ENCODE measurements around the gene LIPE. TPM values are rescaled to one million over a fixed set of nuclear protein-coding genes. Genes with fewer than 3 reads are reported as not detected.
A peak's percentile ranks its signal among the peaks of the same experiment; 100 is the strongest.

LIPE gene
- total RNA-seq, 1 experiment from 2014 or later: 17.1 TPM

DNA sequence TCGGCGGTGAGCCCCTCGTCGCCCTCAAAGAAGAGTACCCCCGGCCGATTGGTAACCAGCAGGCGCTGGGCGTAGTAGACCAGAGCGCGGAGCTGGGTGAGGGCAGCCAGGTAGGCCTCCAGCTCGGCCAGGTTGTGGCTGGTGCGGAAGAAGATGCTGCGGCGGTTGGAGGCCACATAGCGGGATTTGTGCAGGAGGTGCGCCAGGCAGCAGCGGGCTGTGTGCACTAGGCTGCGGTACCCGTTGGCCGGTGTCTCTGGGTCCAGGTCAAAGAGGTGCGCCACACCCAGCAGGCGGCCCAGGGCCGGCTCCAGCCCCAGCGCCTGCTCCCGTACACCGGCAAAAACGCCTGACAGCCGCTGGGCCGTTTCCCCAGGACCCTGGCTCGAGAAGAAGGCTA lies 16.8 kb downstream of the LIPE start:
- BruUV-seq (replicated peaks): no TSS peak
- no peak overlapping the region for H3K4me3 Mint-ChIP-seq (ENCODE audit: low read depth, unreplicated experiment)
- peaks cover 42% of the 10 kb centered on the region for H3K4me1 Mint-ChIP-seq (ENCODE audit: low read depth, unreplicated experiment)
- no peak overlapping the region for H3K27ac Mint-ChIP-seq (ENCODE audit: unreplicated experiment)
- CTCF ChIA-PET: interaction anchor here (2.6 kb wide), 1 partner anchor 14 kb away, joined by 13 read pairs; no protein-coding TSS in a partner anchor
- TF ChIP-seq, protein P1, sequence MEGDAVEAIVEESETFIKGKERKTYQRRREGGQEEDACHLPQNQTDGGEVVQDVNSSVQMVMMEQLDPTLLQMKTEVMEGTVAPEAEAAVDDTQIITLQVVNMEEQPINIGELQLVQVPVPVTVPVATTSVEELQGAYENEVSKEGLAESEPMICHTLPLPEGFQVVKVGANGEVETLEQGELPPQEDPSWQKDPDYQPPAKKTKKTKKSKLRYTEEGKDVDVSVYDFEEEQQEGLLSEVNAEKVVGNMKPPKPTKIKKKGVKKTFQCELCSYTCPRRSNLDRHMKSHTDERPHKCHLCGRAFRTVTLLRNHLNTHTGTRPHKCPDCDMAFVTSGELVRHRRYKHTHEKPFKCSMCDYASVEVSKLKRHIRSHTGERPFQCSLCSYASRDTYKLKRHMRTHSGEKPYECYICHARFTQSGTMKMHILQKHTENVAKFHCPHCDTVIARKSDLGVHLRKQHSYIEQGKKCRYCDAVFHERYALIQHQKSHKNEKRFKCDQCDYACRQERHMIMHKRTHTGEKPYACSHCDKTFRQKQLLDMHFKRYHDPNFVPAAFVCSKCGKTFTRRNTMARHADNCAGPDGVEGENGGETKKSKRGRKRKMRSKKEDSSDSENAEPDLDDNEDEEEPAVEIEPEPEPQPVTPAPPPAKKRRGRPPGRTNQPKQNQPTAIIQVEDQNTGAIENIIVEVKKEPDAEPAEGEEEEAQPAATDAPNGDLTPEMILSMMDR (IDR thresholded peaks at IDR 0.05; ENCODE audit: unreplicated experiment): no peak
- no peaks in the 10 kb centered on the region for H3K27me3 Mint-ChIP-seq (ENCODE audit: unreplicated experiment)
- DNase-seq: no peak
- intact Hi-C loops (cut with micrococcal nuclease; ENCODE audit: unreplicated experiment): no loop called here
- no peaks in the 10 kb centered on the region for H3K9me3 Mint-ChIP-seq (ENCODE audit: low read depth, unreplicated experiment)
- peaks cover 31% of the 10 kb centered on the region for H3K36me3 Mint-ChIP-seq (ENCODE audit: insufficient read depth, unreplicated experiment)

DNA sequence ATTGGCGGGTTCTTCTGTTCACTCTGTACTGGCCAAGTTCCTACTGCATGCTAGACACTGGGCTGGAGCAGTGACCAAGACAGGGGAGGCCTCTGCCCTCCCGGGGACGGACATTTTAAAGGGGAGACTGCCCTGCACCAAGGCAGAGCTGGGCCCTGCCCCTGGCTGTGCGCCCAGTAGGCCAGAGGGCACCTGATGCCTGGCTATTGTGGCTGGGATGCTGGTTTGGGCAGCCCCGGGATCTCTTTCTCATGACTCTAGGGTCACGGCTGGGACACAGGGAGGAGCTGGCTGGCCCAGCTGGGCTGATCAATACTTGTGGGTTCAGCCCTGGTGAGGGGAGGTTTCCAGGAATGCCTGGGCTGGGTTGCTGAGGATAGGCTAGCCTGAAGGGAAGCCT lies 17.7 kb downstream of the LIPE start:
- no peaks in the 10 kb centered on the region for H3K27me3 Mint-ChIP-seq (ENCODE audit: unreplicated experiment)
- H3K27ac Mint-ChIP-seq (ENCODE audit: unreplicated experiment): peak overlapping the region; percentile 43
- peak; percentile 94 for DNase-seq
- peaks cover 42% of the 10 kb centered on the region for H3K4me1 Mint-ChIP-seq (ENCODE audit: low read depth, unreplicated experiment)
- H3K36me3 Mint-ChIP-seq (ENCODE audit: insufficient read depth, unreplicated experiment): peaks cover 28% of the 10 kb centered on the region
- H3K4me3 Mint-ChIP-seq (ENCODE audit: low read depth, unreplicated experiment): peak overlapping the region; percentile 9
- CTCF ChIA-PET: interaction anchor here (0.5 to 2.6 kb wide), 10 partner anchors 10 to 1121 kb away, joined by 3 to 14 read pairs (median 5); no protein-coding TSS in a partner anchor
- no peaks in the 10 kb centered on the region for H3K9me3 Mint-ChIP-seq (ENCODE audit: low read depth, unreplicated experiment)
- no TSS peak for BruUV-seq (replicated peaks)
- intact Hi-C loops (cut with micrococcal nuclease; ENCODE audit: unreplicated experiment): no loop called here
- TF ChIP-seq, protein P1 (IDR thresholded peaks at IDR 0.05; ENCODE audit: unreplicated experiment): no peak

DNA sequence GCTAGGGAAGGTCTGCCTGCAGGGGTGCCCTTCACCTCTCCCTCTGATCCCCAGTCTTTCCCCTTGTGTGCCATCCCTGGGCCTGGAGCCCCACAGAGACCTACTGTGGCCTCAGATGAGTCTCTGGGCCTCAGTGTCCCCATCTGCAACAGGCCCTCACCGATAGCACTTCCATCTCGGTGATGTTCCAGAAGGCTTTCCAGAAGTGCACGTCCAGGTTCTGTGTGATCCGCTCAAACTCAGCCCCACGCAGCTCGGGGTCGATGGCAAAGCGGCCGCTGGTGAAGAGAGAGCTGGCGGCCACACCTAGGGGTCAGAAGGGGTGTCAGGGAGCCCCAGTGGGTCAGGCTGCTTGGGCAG lies 19.4 kb downstream of the LIPE start:
- DNase-seq: no peak
- Mint-ChIP-seq H3K4me1 (ENCODE audit: low read depth, unreplicated experiment) (peaks cover 42% of the 10 kb centered on the region), H3K9me3 (ENCODE audit: low read depth, unreplicated experiment) (no peaks in the 10 kb centered on the region), H3K36me3 (ENCODE audit: insufficient read depth, unreplicated experiment) (peaks cover 27% of the 10 kb centered on the region), H3K4me3 (ENCODE audit: low read depth, unreplicated experiment) (no peak overlapping the region), H3K27ac (ENCODE audit: unreplicated experiment) (no peak overlapping the region), H3K27me3 (ENCODE audit: unreplicated experiment) (no peaks in the 10 kb centered on the region)
- CTCF ChIA-PET: interaction anchor here (2.6 kb wide), 1 partner anchor 11 kb away, joined by 13 read pairs; no protein-coding TSS in a partner anchor
- TF ChIP-seq, protein P1 (IDR thresholded peaks at IDR 0.05; ENCODE audit: unreplicated experiment): no peak
- BruUV-seq (replicated peaks): no TSS peak
- intact Hi-C loops (cut with micrococcal nuclease; ENCODE audit: unreplicated experiment): no loop called here

- intact Hi-C loops (cut with micrococcal nuclease; ENCODE audit: unreplicated experiment): no loop called here
- H3K27me3 Mint-ChIP-seq (ENCODE audit: unreplicated experiment): no peaks in the 10 kb centered on the region
- TF ChIP-seq, protein P1 (IDR thresholded peaks at IDR 0.05; ENCODE audit: unreplicated experiment): no peak
- CTCF ChIA-PET: no interaction called here
- no peak for DNase-seq
- peaks cover 39% of the 10 kb centered on the region for H3K4me1 Mint-ChIP-seq (ENCODE audit: low read depth, unreplicated experiment)
- H3K4me3 Mint-ChIP-seq (ENCODE audit: low read depth, unreplicated experiment): no peak overlapping the region
- BruUV-seq (replicated peaks): no TSS peak
- H3K9me3 Mint-ChIP-seq (ENCODE audit: low read depth, unreplicated experiment): no peaks in the 10 kb centered on the region
- H3K27ac Mint-ChIP-seq (ENCODE audit: unreplicated experiment): no peak overlapping the region
- peaks cover 31% of the 10 kb centered on the region for H3K36me3 Mint-ChIP-seq (ENCODE audit: insufficient read depth, unreplicated experiment)
Observed at GRCh38 chr19:42407085-42407815, 19.9 kb downstream of the LIPE start.
